IMR-90 (cell line): ENCODE data around the gene NUDCD2. TPM values are rescaled to one million over a fixed set of nuclear protein-coding genes. Genes with fewer than 3 reads are reported as not detected.

Experiments
- ATAC-seq: fragments of 200-7000 bp; cut with Tn5 transposase; 2 replicates; pipeline ENCODE4 v1.9.1; 2020; ENCODE audit warnings: low read depth, mild to moderate bottlenecking, moderate library complexity
- BruUV-seq: library from RNA; stranded (reverse); fragments of 400-500 nt; replicated peaks from 2 replicates; lab custom pipeline; 2021; lab: Mats Ljungman, UMichigan
- CTCF ChIA-PET: fragments of 300-600 bp; formaldehyde crosslinking; extraction: SDS; loops from one replicate; lab custom pipeline; 2021; ENCODE audit warnings: antibody characterized with exemption; lab: Yijun Ruan, JAX
- POLR2A ChIA-PET: fragments of 300-600 bp; sonication (Branson Sonifier 250); formaldehyde crosslinking; loops from one replicate; lab custom pipeline; 2022; ENCODE audit warnings: antibody characterized with exemption; ENCODE audit not compliant: unreplicated experiment; lab: Charles Lee
- DNase-seq: peaks from one replicate; pipeline ENCODE4 v3.0.0; 2013
- H2AFZ ChIP-seq: replicated peaks from 2 replicates; pipeline ENCODE3; 2013; ENCODE audit warnings: low read length, mild to moderate bottlenecking; ENCODE audit not compliant: poor library complexity
- H2AK5ac ChIP-seq: 2 replicates; pipeline ENCODE4 v1.6.1; 2013; ENCODE audit warnings: low read depth, low read length, inconsistent platforms
- H2AK9ac ChIP-seq: replicated peaks from 2 replicates; pipeline ENCODE3; 2013; ENCODE audit warnings: mild to moderate bottlenecking, low read depth, low read length, moderate library complexity; ENCODE audit not compliant: poor library complexity
- H2BK120ac ChIP-seq: 2 replicates; pipeline ENCODE4 v1.6.1; 2013; ENCODE audit warnings: low read depth, low read length, inconsistent platforms
- H2BK15ac ChIP-seq: 3 replicates; pipeline ENCODE4 v1.6.1; 2013; ENCODE audit warnings: low read depth, low read length, inconsistent platforms
- H2BK20ac ChIP-seq: 2 replicates; pipeline ENCODE4 v1.6.1; 2013; ENCODE audit warnings: low read depth, mild to moderate bottlenecking, inconsistent platforms, low read length, moderate library complexity
- H2BK5ac ChIP-seq: 2 replicates; pipeline ENCODE4 v1.6.1; 2013; ENCODE audit warnings: mild to moderate bottlenecking, low read depth, low read length, inconsistent platforms; ENCODE audit not compliant: poor library complexity, severe bottlenecking
- H3K14ac ChIP-seq: replicated peaks from 2 replicates; pipeline ENCODE4 v1.6.1; 2013; ENCODE audit warnings: low read depth, low read length, inconsistent platforms
- H3K18ac ChIP-seq: 2 replicates; pipeline ENCODE4 v1.6.1; 2013; ENCODE audit warnings: low read depth, low read length, control low read depth
- H3K23ac ChIP-seq: 2 replicates; pipeline ENCODE4 v1.6.1; 2013; ENCODE audit warnings: low read depth, low read length, inconsistent platforms
- H3K27ac ChIP-seq: 2 replicates; pipeline ENCODE4 v1.5.1; 2013; ENCODE audit warnings: mild to moderate bottlenecking, control low read depth, low read length; ENCODE audit not compliant: insufficient read depth
- H3K27me3 ChIP-seq: 2 replicates; pipeline ENCODE4 v1.6.1; 2013; ENCODE audit warnings: low read length; ENCODE audit not compliant: control insufficient read depth, insufficient read depth
- H3K36me3 ChIP-seq: 2 replicates; pipeline ENCODE4 v1.6.1; 2013; ENCODE audit warnings: low read length, mixed read lengths; ENCODE audit not compliant: control insufficient read depth, insufficient read depth
- H3K4ac ChIP-seq: 2 replicates; pipeline ENCODE4 v1.6.1; 2013; ENCODE audit warnings: low read depth, low read length, inconsistent platforms
- H3K4me1 ChIP-seq: 2 replicates; pipeline ENCODE4 v1.6.1; 2013; ENCODE audit warnings: low read length, mixed read lengths; ENCODE audit not compliant: control insufficient read depth, insufficient read depth
- H3K4me2 ChIP-seq: 2 replicates; pipeline ENCODE4 v1.6.1; 2013; ENCODE audit warnings: low read depth, mild to moderate bottlenecking, control low read depth, low read length, moderate library complexity
- H3K4me3 ChIP-seq: 2 replicates; pipeline ENCODE4 v1.5.1; 2013; ENCODE audit warnings: low read depth, mild to moderate bottlenecking, control low read depth, low read length, moderate library complexity; ENCODE audit not compliant: insufficient read depth
- H3K56ac ChIP-seq: 2 replicates; pipeline ENCODE4 v1.6.1; 2013; ENCODE audit warnings: low read length, inconsistent platforms; ENCODE audit not compliant: insufficient read depth; ENCODE audit errors: extremely low read depth
- H3K79me1 ChIP-seq, 2 experiments: 2 replicates each; pipeline ENCODE4 v1.6.1; 2013; ENCODE audit warnings: low read length in 2 of 2, inconsistent platforms in 1 of 2, low read depth in 1 of 2
- H3K9ac ChIP-seq: 2 replicates; pipeline ENCODE4 v1.6.1; 2013; ENCODE audit warnings: low read depth, low read length, control low read depth
- H3K9me1 ChIP-seq: 2 replicates; pipeline ENCODE4 v1.6.1; 2013; ENCODE audit warnings: low read length, inconsistent platforms; ENCODE audit not compliant: insufficient read depth
- H3K9me3 ChIP-seq: 2 replicates; pipeline ENCODE4 v1.6.1; 2013; ENCODE audit warnings: low read length; ENCODE audit not compliant: control insufficient read depth, insufficient read depth
- H4K20me1 ChIP-seq: 2 replicates; pipeline ENCODE4 v1.6.1; 2013; ENCODE audit warnings: low read length, inconsistent platforms; ENCODE audit not compliant: insufficient read depth
- H4K5ac ChIP-seq: 2 replicates; pipeline ENCODE4 v1.6.1; 2013; ENCODE audit warnings: mild to moderate bottlenecking, low read depth, low read length, control low read depth
- H4K8ac ChIP-seq, 2 experiments: 2 replicates each; pipeline ENCODE4 v1.6.1; 2013; ENCODE audit warnings: low read depth in 2 of 2, low read length in 2 of 2, control low read depth in 1 of 2, inconsistent platforms in 1 of 2
- H4K91ac ChIP-seq: 2 replicates; pipeline ENCODE4 v1.6.1; 2013; ENCODE audit warnings: low read depth, low read length, inconsistent platforms; ENCODE audit not compliant: insufficient read depth
- BHLHE40 ChIP-seq: fragments of 150-350 bp; IDR thresholded peaks from 2 replicates; pipeline ENCODE4 v1.6.1; 2016; ENCODE audit warnings: mild to moderate bottlenecking, low read depth, low read length
- CEBPB ChIP-seq: IDR thresholded peaks from 2 replicates; pipeline ENCODE4 v1.6.1; 2012; ENCODE audit warnings: low read depth, low read length, improper control_type of control experiment
- CHD1 ChIP-seq: IDR thresholded peaks from 2 replicates; pipeline ENCODE4 v1.6.1; 2012; ENCODE audit warnings: low read depth, low read length, improper control_type of control experiment
- CTCF ChIP-seq: conservative IDR thresholded peaks from 2 replicates; pipeline ENCODE4 v1.5.1; 2012; ENCODE audit warnings: mild to moderate bottlenecking, low read depth, low read length, improper control_type of control experiment
- ELK1 ChIP-seq: fragments of 150-350 bp; IDR thresholded peaks from 2 replicates; pipeline ENCODE4 v1.6.1; 2016; ENCODE audit warnings: low read depth, mild to moderate bottlenecking, low read length, moderate library complexity, borderline replicate concordance
- FOS ChIP-seq: fragments of 150-350 bp; IDR thresholded peaks from 2 replicates; pipeline ENCODE4 v1.6.1; 2016; ENCODE audit warnings: low read depth, low read length
- MAFK ChIP-seq: IDR thresholded peaks from 2 replicates; pipeline ENCODE4 v1.6.1; 2012; ENCODE audit warnings: low read depth, low read length, improper control_type of control experiment
- MAZ ChIP-seq: IDR thresholded peaks from 2 replicates; pipeline ENCODE4 v1.6.1; 2012; ENCODE audit warnings: low read depth, mild to moderate bottlenecking, low read length, improper control_type of control experiment, moderate library complexity, borderline replicate concordance
- MXI1 ChIP-seq: IDR thresholded peaks from 2 replicates; pipeline ENCODE4 v1.6.1; 2012; ENCODE audit warnings: low read depth, mild to moderate bottlenecking, low read length, moderate library complexity, borderline replicate concordance
- NFE2L2 ChIP-seq: fragments of 150-350 bp; IDR thresholded peaks from 2 replicates; pipeline ENCODE4 v1.6.1; 2016; ENCODE audit warnings: low read depth, mild to moderate bottlenecking, low read length
- POLR2A ChIP-seq: IDR thresholded peaks from 2 replicates; pipeline ENCODE4 v1.6.1; 2012; ENCODE audit warnings: mild to moderate bottlenecking, low read depth, low read length
- RAD21 ChIP-seq: IDR thresholded peaks from 2 replicates; pipeline ENCODE4 v1.6.1; 2012; ENCODE audit warnings: low read length, improper control_type of control experiment
- RCOR1 ChIP-seq: IDR thresholded peaks from 2 replicates; pipeline ENCODE4 v1.6.1; 2012; ENCODE audit warnings: mild to moderate bottlenecking, low read length, improper control_type of control experiment; ENCODE audit not compliant: insufficient replicate concordance
- RFX5 ChIP-seq: IDR thresholded peaks from 2 replicates; pipeline ENCODE4 v1.8.0; 2012; ENCODE audit warnings: low read depth, mild to moderate bottlenecking, low read length, moderate library complexity
- SMC3 ChIP-seq: fragments of 150-350 bp; IDR thresholded peaks from 2 replicates; pipeline ENCODE4 v1.6.1; 2016; ENCODE audit warnings: low read depth, mild to moderate bottlenecking, antibody characterized with exemption, low read length, moderate library complexity
- USF2 ChIP-seq: fragments of 150-350 bp; IDR thresholded peaks from 2 replicates; pipeline ENCODE4 v1.6.1; 2017; ENCODE audit warnings: mild to moderate bottlenecking, antibody characterized with exemption, low read length, low read depth
- dilution Hi-C: fragments of 300-500 bp; cut with HindIII; formaldehyde crosslinking; loops from one replicate; pipeline ENCODE4 v1.14.3; 2018; ENCODE audit warnings: low sequenced_read_pairs; ENCODE audit not compliant: unreplicated experiment
- in situ Hi-C: fragments of 300-500 bp; cut with MboI; formaldehyde crosslinking; loops from 3 replicates; pipeline ENCODE4 v1.14.3; 2019; ENCODE audit warnings: low sequenced_read_pairs, inconsistent platforms, mixed read lengths
- intact Hi-C: fragments of 100-400 bp; cut with micrococcal nuclease; formaldehyde crosslinking; loops from 2 replicates; pipeline ENCODE4 v1.10.0; 2022
- polyA plus RNA-seq, 3 experiments: library from polyadenylated mRNA; depleted of rRNA; stranded (reverse); fragments of >200 nt; gene quantifications; 2 replicates each; pipeline ENCODE4 v1.2.3, GENCODE V29; 2012; ENCODE audit warnings: low replicate concordance in 1 of 3
- total RNA-seq: library from RNA; depleted of rRNA; stranded (reverse); fragments of >200 nt; gene quantifications from 2 replicates; pipeline ENCODE4 v1.2.3, GENCODE V29; 2012

Gene NUDCD2
- total and polyA plus RNA-seq, 2 of the 4 experiments (the other 2 are of a cell fraction): 3.0 to 3.5 TPM

- H3K9me3 ChIP-seq: no peaks in the 10 kb centered on the region
- no peak overlapping the region for H4K8ac ChIP-seq
- POLR2A ChIA-PET: no interaction called here
- no peak overlapping the region for H2AFZ ChIP-seq
- no peak overlapping the region for H3K27ac ChIP-seq
- H3K4ac ChIP-seq: no peak overlapping the region
- CTCF ChIA-PET: no interaction called here
- DNase-seq: no peak
- no peak overlapping the region for H2BK5ac ChIP-seq
- H3K9ac ChIP-seq: no peak overlapping the region
- no peak overlapping the region for H2BK20ac ChIP-seq
- no peak overlapping the region for H2AK9ac ChIP-seq
- in situ Hi-C loops (no loop called here), dilution Hi-C loops (no loop called here), intact Hi-C loops (no loop called here)
- H3K27me3 ChIP-seq: no peaks in the 10 kb centered on the region
- no peaks in the 10 kb centered on the region for H3K4me1 ChIP-seq
- no peaks in the 10 kb centered on the region for H3K9me1 ChIP-seq
- no peak overlapping the region for H3K14ac ChIP-seq
- H3K79me1 ChIP-seq: peaks cover 13 to 14% of the 10 kb centered on the region in 2 experiments
- no peaks in the 10 kb centered on the region for H4K20me1 ChIP-seq
- no TSS peak for BruUV-seq
- TF ChIP-seq NFE2L2 (no peak), POLR2A (no peak), CEBPB (no peak), RFX5 (no peak), FOS (no peak), SMC3 (no peak), CTCF (no peak), MXI1 (no peak), ELK1 (no peak), RCOR1 (no peak), CHD1 (no peak), BHLHE40 (no peak), USF2 (no peak), MAZ (no peak), RAD21 (no peak), MAFK (no peak)
- no peaks in the 10 kb centered on the region; the same call in 1 of the 2 replicates for H3K36me3 ChIP-seq
- no peak overlapping the region for H3K18ac ChIP-seq
- no peak overlapping the region for H2BK120ac ChIP-seq
- ATAC-seq: no peak
- H4K91ac ChIP-seq: no peak overlapping the region
- H3K56ac ChIP-seq: no peak overlapping the region
- H2AK5ac ChIP-seq: no peak overlapping the region
- H3K23ac ChIP-seq: no peak overlapping the region
- H3K4me2 ChIP-seq: no peak overlapping the region
- H2BK15ac ChIP-seq: no peak overlapping the region
- no peak overlapping the region for H4K5ac ChIP-seq
- H3K4me3 ChIP-seq: no peak overlapping the region
Observed at GRCh38 chr5:163463063-163463435, 3.1 kb upstream of the NUDCD2 start.
